ENCODE data around the gene OR51I2.

OR51I2 gene, protein sequence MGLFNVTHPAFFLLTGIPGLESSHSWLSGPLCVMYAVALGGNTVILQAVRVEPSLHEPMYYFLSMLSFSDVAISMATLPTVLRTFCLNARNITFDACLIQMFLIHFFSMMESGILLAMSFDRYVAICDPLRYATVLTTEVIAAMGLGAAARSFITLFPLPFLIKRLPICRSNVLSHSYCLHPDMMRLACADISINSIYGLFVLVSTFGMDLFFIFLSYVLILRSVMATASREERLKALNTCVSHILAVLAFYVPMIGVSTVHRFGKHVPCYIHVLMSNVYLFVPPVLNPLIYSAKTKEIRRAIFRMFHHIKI

DNA sequence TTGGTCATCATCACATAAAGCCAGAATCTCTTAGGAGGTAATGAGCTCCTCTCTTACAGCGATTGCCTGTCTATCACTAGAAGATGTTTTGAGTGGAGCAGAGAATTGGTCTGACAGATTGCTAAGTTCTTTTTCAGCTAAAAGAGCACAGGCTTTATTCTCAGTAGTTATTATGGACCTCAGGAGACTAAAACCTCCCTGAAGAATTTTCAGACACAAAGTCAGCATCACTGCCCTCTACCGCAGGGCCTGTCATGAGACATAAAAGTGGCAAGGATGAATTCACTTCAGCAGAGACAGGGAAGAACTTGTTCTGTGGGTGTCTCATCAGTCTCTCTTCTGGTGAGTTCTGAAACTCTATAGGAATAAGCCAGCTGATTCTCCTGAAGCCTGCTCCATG is at the start of gene OR51I2:
Gene OR51I2 (plus strand): TSS at position 301 of the 400 bp plus-strand sequence. CDS start 4,166 bp downstream, outside the sequence.
- no peak for DNase-seq

DNA sequence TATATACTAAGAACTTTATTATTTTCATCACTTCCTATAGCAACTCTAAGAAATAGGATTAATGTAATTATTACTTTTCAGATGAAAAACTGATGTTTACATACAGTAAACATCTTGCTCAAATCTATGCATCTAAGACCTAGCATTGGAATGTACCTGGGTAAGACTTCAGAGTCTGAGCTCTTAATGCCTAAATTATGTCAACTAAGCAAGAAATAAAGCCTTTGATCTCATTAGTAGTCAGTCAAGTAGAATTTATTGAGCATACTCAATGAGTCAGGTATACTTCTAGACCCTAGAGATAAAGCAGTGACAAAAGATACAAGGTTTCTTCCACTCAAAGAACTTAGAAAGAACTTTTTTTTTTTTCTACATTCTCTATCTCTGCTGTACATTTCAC is 44.0 kb upstream of the OR51I2 start:
- DNase-seq: no peak

DNA sequence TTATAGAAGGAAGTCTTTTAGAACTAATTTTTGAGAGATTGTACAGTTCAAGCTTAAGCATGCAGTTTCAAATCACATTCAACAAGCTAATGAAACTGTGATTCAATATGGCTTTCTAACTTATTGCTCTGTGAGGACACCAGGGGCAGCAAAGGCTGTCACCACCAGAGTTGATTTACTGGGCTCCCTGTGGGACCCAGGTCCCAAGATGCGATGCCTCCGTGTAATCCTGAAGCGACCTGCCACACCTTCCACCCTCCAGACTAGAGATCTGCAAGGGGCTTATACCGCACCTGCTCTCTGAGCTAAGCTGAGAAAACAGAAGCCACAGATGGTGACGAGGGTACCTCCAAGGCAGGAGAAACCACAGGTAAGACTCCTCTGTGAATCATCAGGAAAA is 28.1 kb upstream of the OR51I2 start:
- DNase-seq: no peak

DNA sequence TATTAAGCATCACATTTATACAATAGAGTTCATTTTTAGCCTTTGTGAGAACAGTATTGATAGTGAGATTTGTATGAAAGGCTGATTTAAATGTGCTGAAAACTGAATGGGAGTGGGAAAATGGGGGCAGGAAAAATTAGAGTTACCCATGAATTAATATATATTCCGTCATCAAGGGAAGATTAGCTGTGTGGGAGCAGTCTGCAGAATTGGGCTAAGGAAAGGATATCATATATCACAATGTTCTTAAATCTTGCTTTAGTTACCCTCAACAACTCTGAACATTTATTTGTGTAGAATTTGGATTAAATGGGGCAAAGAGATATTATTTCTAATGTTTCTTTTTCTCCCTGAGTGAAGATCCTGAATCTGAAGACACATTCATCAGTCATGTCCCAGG is 27.3 kb upstream of the OR51I2 start, which contains the start of gene OR51Q1:
Gene OR51Q1 (plus strand): TSS at position 301 of the 400 bp plus-strand sequence. CDS start 90 bp downstream, at position 391.
- DNase-seq: no peak

DNA sequence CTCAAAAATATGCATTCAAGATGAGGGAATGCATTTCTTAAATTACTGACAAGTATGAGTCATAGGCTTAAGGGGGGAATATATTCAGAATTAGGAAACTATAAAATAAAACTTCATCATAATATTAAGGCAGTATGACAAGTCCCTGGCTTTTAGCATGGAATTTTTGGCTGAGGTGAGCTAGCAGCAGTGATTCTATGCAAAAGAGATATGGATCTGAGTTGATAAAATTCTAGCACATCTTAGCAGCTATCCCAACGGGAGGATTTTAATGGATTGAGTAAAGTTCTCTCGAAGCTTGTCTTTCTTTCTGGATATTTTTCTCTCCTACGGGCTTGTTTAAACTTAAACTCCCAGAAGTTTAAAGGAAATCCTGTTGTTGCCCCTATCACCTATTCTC is 26.0 kb upstream of the OR51I2 start:
- DNase-seq: no peak

DNA sequence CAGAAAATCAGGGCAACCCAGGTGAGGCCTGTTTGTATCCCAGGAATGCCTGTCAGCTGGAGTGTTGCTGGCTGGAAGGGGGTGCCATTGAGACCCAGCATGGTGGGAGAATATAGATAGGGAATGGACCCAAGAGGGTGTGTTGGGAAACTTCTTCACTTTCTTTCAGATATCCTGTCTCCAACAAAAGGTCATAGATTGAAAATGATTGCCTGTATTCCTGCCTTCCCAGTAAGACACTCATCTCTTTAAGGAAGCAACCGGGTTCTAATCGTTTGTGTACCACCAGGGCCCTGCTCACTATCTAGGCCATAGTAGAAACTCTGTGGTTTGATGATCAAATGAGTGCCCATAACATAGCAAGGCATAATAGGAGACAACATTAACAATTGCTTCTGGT is 7.7 kb upstream of the OR51I2 start, which contains the start of gene OR51I1:
Gene OR51I1 (minus strand): TSS at position 101 of the 400 bp plus-strand sequence. CDS start 0 bp downstream, at position 101.
- no peak for DNase-seq

DNA sequence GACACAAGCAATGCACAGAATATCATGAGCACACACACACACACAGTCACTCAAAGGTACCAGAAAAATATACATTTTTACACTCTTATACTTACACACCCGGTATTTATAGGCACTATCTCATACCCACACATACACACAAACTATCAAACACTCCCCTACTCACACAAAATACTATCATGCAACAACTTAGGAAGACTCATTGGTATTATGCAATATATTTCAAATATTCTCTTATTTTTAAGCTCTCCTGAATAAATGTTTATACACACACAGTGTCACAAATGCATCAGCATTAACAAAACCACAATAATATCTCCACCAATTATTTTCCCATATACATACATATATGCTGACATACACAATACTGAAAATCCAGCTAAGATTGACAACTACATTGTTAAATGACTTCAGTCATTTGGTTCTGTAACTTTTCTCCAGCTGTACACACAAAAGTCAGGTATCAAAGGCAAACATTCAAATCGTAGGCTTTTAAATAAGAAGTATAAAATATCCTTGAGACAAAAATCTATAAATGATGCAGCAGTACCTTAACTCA is 5.2 kb upstream of the OR51I2 start:
- DNase-seq: no peak

DNA sequence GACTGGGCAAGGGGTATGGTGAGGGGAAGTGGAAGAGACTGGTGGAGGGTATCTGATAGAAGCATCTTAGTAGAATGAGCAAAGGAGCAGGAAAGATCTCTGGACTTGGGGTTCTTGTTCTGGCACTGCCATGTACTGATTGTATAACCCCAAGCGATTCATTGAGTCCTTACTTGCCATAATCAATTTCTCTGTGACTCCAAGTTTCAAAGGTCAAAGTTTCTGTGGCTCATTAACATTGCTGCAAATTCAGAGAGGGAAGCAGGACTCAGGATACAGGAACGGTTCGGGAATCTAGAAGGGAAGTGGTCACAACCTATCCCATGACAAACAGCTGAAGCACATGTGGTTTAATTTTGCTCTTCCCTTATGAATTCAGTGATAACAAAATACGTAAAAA is 309 bp downstream of the OR51I2 start:
- DNase-seq: no peak

DNA sequence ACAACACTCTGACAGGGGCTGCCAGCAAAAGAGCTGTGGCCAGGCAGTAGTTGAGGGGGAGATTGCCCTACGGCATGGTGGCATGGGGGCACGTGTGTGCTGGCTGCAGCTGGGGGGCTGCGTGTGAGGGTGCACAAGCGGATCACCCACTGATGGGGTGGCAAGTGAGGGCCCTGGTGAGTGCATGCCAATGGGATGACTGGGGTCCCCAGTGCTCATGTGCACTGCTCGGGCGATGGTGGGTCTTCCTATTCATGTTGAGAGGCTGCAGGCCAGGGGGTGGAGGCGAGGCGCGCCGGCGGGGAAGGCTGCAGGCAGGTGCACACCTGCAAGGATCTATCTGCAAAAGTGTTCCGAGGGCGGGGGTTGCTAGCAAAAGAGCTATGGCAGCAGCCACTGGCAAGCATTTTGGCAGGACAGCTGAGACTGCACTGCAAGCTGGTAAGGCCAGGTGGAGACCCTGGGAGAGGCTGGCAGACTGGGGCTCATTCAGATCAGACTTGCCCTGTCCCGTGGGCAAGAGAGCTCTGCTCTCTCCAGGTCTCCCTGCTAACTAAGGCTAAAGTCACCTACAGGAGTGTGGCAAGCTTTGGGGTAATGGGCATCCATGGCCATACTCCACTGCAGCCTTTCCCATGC is 12.0 kb downstream of the OR51I2 start:
- DNase-seq: no peak

DNA sequence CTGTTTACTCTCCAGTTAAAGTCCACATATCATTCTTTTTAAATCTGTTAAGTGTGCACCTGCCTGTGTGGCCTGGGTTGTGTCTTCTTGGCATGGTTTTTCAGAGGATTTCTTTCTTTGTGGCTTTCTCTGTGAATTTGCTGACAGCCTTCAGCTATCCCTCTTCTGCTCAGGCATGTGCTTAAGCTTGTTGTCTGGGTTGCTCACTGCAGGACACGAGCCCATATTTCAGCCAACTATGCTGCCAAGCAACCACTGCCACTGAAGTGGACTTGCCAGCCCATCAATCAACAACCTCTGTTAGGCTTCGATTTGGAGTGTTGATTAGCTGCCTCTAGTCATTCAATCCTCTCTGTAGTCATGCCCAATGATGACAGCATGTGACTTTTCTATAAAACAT is 18.4 kb downstream of the OR51I2 start:
- no peak for DNase-seq

DNA sequence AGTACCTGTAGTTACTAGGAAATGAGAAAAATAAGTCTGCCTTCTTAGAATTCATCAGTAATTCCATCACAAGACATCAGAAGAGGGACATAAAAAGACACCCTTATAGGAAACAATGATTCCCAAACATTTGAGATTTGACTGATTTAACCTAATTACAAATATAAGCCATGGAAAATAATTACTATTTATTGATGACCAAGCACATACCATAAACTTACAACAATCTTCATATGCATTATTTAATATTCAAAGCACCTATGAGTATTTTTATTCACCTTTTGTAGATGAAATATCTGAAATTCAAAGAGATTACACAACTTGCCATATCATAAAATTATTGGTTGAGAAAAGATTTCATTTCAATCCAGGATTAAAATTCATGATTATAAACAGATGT is 24.8 kb downstream of the OR51I2 start:
- DNase-seq: no peak

DNA sequence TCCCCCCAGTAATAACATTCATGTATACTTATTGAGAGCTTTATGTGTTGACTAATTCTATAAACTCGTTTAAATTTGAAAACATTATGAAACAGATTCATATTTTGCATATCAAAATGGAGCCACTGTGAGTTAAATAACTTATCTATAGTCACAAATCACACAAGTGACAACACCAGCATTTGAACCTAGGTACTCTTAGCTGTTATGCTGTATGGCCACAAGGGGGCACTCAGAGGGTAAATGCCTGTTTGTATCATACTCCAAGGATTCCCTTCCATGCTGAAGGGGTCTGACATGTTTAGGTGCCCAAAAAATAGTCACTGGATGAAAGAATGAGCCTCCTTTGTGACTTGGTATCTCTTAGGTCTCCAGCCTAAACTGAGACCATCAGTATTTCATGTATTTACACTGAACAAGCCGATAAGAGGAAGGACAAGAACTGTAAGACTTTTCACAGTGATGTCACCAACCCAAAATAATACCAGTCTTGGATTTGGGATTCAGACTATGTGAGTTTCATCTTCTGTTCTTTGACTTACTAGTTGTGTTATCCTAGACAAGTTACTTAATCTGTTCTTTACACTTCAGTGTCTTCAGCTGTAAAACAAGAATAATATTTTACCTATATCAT is 27.2 kb downstream of the OR51I2 start:
- DNase-seq: peak; percentile 25 to 52

DNA sequence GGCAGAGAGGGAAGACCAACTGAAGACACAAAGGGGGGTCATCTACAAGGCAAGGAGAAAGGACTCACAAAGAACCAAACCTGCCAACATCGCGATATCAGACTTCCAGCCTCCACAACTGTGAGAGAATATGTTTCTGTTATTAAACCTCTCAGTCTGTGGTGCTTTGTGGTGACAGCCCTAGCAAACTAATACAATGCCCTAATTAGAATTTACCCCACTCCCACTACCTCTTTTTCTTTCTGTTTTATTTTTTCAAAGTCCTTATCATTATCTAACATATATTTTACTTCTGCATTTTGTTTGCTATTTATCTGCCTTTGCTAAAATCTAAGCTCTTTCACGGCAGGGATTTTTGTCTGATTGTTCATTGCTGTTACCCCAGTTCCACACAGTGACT is 36.9 kb downstream of the OR51I2 start:
- DNase-seq: no peak

DNA sequence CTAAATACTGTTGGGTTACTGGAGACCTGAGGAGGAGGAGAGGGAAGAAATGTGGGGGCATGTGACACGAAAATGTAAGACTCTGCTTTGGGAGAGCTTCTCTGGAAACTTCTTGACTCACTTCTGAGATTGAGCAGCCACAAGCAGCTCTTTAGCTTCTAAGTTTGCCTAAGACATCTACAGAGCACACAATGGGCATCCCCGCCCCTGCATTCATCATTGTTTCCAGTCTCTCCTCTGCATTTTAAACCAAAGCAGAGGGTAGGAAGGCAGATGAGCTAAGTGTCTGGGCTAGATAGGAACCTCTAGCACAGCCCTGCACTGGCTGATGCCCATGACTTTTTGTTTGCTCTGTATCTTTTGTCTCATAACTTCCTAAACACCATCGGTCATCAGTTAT is 37.3 kb downstream of the OR51I2 start:
- no peak for DNase-seq

DNA sequence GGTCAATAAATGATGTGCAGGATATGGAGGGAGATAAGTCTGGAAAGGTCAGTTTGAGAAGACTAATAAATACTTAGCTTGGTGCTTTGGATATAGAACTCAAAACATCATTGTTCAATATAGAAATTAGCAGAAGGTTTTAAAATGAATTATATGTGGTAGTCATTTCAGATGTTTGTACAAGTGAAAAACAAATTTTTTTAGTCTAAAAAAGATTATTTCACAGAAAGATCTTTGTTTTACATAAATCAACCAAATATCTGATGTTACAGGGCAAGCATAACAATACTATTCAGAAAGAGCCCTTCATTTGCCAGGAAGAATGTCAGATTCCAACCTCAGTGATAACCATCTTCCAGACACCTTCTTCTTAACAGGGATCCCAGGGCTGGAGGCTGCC is 39.3 kb downstream of the OR51I2 start, which contains the start of gene OR52D1:
Gene OR52D1 (plus strand): TSS at position 301 of the 400 bp plus-strand sequence. CDS start 22 bp downstream, at position 323.
- no peak for DNase-seq

DNA sequence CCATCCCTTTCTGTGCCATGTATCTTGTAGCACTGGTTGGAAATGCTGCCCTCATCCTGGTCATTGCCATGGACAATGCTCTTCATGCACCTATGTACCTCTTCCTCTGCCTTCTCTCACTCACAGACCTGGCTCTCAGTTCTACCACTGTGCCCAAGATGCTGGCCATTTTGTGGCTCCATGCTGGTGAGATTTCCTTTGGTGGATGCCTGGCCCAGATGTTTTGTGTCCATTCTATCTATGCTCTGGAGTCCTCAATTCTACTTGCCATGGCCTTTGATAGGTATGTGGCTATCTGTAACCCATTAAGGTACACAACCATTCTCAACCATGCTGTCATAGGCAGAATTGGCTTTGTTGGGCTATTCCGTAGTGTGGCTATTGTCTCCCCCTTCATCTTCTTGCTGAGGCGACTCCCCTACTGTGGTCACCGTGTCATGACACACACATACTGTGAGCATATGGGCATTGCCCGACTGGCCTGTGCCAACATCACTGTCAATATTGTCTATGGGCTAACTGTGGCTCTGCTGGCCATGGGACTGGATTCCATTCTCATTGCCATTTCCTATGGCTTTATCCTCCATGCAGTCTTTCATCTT is 39.8 kb downstream of the OR51I2 start:
- no peak for DNase-seq

DNA sequence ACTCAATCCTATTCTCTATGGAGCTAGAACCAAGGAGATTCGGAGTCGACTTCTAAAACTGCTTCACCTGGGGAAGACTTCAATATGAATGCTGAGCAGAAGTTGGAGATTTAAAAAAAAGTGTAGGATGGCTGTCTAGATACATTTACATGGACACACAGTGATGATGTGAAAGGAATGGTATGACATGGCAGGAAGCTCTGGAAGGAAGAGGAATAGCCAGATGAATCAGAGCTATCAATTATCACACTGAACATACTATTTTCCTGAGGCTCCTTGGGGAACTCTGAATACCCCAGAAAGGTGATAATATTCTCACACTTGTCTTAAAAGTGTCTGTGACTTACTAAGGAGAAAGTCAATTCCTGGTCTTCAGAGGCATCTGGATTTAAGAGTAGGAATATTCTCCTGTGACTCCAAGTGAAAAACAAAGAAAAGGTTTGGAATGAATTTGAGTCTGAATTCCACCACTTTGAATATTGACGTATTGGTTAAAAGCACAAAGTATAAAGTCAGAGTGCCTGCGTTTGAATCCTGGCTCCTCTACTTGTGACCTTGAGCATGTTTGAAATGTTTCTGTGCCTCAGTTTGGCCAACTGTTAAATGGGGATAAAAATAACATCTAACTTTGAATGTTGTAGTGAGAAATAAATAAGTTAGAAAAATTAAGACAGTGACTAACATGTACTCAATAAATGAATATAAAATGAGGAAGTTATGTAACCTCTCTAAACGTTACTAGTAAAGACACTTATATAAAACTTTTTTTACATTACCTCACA is 40.6 kb downstream of the OR51I2 start:
- no peak for DNase-seq

DNA sequence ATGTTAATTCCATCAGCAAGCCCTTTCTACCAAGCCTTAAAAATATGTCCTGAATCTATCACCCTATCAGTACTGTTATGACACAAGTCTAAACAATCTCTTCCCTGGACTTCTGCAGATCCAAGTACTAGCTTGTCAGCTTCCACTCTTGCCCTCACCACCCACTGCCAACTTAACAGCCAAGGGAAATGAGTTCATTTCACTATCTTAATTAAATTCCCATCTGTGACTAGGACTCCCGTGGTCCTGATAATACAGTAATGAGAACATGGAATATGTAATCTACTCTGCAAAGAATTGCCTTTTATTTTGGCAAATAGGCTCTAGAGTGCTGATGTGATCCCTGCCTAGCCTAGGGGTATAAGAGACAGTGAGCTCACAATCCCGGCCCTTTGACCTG is 50.5 kb downstream of the OR51I2 start:
- DNase-seq: no peak

DNA sequence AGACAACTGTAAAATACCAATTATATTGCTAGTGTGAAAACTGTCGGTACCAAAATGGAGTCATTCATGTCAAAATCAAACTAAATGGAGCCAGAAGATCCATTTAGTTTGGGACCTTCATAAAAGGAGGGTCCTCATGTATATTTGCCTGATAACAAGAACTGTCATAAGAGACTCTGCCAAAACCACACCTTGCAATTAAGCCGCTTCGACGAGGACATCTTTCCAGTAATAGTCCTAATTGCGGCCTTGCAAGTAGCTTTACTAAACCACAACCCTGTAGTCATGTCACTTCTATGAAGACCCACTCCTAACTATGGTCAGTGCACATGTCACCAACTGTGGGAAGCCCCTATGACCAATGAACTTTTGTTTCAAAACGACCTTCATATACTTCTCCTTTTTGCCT is 51.3 kb downstream of the OR51I2 start:
- DNase-seq: no peak

DNA sequence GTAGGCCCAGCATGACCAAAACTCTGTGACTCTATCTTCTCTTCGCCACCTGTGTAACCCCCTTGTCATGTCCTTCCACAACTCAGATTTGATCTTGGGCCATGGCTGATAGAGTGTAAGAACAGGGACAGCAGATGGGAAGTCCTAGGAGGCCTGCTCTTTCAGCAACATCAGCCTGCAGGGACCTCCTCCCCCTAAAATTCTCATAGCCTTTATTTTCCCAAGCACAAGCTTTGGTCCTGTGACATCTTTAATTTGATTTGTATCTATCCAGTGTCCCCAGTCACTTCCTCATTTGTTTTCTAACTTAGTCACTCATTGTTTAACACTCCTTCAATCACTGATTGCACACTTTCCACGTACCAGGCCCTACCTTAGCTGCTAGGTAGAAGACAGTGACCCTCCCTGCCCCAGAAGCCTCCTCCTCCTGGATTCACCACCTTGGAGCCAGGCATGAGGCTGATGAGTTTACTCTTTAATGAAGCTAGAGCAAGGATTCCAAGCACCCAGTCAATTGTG is 55.3 kb downstream of the OR51I2 start:
- no peak for DNase-seq

DNA sequence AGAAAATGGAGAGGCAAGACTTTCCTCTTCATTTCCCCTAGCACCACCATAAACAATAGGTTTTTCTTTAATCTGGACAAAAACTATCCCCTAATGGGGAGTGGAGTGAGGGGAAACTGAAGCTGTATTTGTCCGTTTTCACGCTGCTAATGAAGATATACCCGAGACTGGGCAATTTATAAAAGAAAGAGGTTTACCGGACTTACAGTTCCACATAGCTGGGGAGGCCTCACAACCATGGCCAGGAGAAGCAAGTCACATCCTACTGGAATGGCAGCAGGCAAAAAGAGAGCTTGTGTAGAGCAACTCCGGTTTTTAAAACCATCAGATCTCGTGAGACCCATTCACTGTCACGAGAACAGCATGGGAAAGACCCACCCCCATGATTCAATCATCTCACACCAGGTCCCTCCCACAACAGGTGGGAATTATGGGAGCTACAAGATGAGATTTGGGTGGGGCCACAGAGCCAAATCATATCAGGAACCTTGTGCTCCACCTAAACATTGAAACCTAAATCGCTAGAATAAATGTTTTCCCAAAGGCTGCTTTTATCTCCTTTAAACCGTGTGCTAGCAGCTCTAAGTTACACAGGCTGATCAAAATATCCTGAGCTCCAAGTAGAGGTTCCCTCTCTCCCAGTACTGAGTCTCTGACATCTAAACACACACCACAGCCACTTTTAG is 56.4 kb downstream of the OR51I2 start:
- no peak for DNase-seq

Measured in CD4-positive, alpha-beta T cell treated with Interferon alpha-2 for 1 hour (primary cell).